Psoas muscle (tissue), 8 donors: ENCODE results near the gene TMEM37. TPM values are rescaled to one million over a fixed set of nuclear protein-coding genes. Genes with fewer than 3 reads are reported as not detected.

ENCODE experiments used
- ATAC-seq, 4 donors: fragments of 200-7000 bp; cut with Tn5 transposase; one replicate each; pipeline ENCODE4 v1.9.1; 2020; ENCODE audit warnings: moderate library complexity in 3 of 4, mild to moderate bottlenecking in 2 of 4
- DNase-seq, 2 donors: peaks; one replicate each; pipeline ENCODE4 v3.0.0-alpha.2; 2020
- H3K27ac ChIP-seq: fragments of 200-600 bp; one replicate; pipeline ENCODE4 v1.8.0; 2022
- H3K27me3 ChIP-seq, 3 donors: fragments of 200-600 bp in 1 of 3; one replicate each; pipeline versions ENCODE4 v1.6.1 to v1.8.0; 2013 to 2022; ENCODE audit warnings: low read length in 2 of 3, mild to moderate bottlenecking in 2 of 3, moderate library complexity in 1 of 3; ENCODE audit not compliant: insufficient read depth in 3 of 3
- H3K36me3 ChIP-seq, 2 donors: fragments of 200-600 bp in 1 of 2; one replicate each; pipeline versions ENCODE4 v1.6.1 to v1.8.0; 2013 to 2022; ENCODE audit warnings: low read depth in 1 of 2, mild to moderate bottlenecking in 1 of 2, moderate library complexity in 1 of 2; ENCODE audit not compliant: insufficient read depth in 1 of 2
- H3K4me1 ChIP-seq: fragments of 200-600 bp; one replicate; pipeline ENCODE4 v1.8.0; 2022
- H3K4me3 ChIP-seq: fragments of 200-600 bp; one replicate; pipeline ENCODE4 v1.8.0; 2022; ENCODE audit warnings: mild to moderate bottlenecking
- H3K9me3 ChIP-seq: fragments of 200-600 bp; one replicate; pipeline ENCODE4 v1.8.0; 2022
- WGBS, 3 donors: extraction: QIAGEN DNeasy Blood & Tissue Kit; methylation state at CpG; one replicate each; pipeline versions ENCODE4 v1.1.6 to v1.1.7; 2013; 5-methylcytosine and 5-hydroxymethylcytosine counted together
- intact Hi-C, 2 donors: fragments of 100-400 bp; cut with DNase I; formaldehyde crosslinking; loops; one replicate each; pipeline versions ENCODE4 v1.11.0 to v1.14.2; 2022
- polyA plus RNA-seq, 3 donors: library from polyadenylated mRNA; stranded (reverse); fragments of 200-250 nt; gene quantifications; one replicate each; pipeline ENCODE4 v1.2.3, GENCODE V29; 2013
- total RNA-seq, 4 donors: library from RNA; stranded (reverse); fragmentation: NEBNext Ultra II Directional in 2 of 4; extraction: Animal tissue kit (Norgen Biotek cat#: 25700) in 2 of 4; gene quantifications; one replicate each; pipeline versions ENCODE4 v1.2.1 to v1.2.4, GENCODE V29; 2021 to 2023
- TF ChIP-seq, protein P1 (sequence below): fragments of 200-600 bp; IDR thresholded peaks from one replicate; pipeline ENCODE4 v1.8.0; 2022; ENCODE audit warnings: antibody characterized with exemption
- donor health status: healthy with polysubstance abuse.
- donor health status: DM: no; HTN: no; CAD: no; lungs with moderate emphysema.
- donor health status: Bipolar disorder and iron deficiency.
- donor health status: healthy.
- donor health status: DM: yes; HTN: yes; CAD: no.
- donor health status: DM: no; HTN: no; CAD: no.
- donor health status: DM: no; HTN: no; CAD: no.
- donor health status: DM: yes; HTN: yes; CAD: no.

TMEM37 gene
- total and polyA plus RNA-seq, 7 donors: 0.60 to 3.9 (median 0.96) TPM

DNA sequence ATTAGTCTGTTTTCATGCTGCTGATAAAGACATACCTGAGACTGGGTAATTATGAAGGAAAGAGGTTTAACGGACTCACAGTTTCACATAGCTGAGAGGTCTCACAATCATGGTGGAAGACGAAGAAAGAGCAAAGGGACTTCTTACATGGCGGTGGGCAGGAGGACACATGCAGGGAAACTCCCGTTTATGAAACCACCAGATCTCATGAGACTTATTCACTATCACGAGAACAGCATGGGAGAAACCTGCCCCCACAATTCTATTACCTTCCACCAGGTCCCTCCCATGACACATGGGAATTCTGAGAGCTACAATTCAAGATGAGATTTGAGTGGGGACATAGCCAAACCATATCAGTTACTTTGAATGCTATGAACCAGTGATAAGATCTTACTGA, 48.5 kb downstream of the TMEM37 start:
- Histone ChIP-seq H3K27ac (no peak overlapping the region), H3K27me3 (no peaks in the 10 kb centered on the region), H3K9me3 (no peaks in the 10 kb centered on the region), H3K4me1 (peaks cover 37% of the 10 kb centered on the region), H3K4me3 (no peak overlapping the region), H3K36me3 (no peaks in the 10 kb centered on the region)
- no peak for ATAC-seq
- intact Hi-C loops: loop anchor here (10.0 kb wide), 2 partner anchors 175 to 255 kb away; partner anchors contain the start of gene STEAP3 (in 1 of the 2)
- no peak for DNase-seq
- TF ChIP-seq, protein P1, sequence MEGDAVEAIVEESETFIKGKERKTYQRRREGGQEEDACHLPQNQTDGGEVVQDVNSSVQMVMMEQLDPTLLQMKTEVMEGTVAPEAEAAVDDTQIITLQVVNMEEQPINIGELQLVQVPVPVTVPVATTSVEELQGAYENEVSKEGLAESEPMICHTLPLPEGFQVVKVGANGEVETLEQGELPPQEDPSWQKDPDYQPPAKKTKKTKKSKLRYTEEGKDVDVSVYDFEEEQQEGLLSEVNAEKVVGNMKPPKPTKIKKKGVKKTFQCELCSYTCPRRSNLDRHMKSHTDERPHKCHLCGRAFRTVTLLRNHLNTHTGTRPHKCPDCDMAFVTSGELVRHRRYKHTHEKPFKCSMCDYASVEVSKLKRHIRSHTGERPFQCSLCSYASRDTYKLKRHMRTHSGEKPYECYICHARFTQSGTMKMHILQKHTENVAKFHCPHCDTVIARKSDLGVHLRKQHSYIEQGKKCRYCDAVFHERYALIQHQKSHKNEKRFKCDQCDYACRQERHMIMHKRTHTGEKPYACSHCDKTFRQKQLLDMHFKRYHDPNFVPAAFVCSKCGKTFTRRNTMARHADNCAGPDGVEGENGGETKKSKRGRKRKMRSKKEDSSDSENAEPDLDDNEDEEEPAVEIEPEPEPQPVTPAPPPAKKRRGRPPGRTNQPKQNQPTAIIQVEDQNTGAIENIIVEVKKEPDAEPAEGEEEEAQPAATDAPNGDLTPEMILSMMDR: no peak
- 91 to 93% (median 91%) methylated on average over 5 of the region's 5 CpGs for WGBS, 3 donors

DNA sequence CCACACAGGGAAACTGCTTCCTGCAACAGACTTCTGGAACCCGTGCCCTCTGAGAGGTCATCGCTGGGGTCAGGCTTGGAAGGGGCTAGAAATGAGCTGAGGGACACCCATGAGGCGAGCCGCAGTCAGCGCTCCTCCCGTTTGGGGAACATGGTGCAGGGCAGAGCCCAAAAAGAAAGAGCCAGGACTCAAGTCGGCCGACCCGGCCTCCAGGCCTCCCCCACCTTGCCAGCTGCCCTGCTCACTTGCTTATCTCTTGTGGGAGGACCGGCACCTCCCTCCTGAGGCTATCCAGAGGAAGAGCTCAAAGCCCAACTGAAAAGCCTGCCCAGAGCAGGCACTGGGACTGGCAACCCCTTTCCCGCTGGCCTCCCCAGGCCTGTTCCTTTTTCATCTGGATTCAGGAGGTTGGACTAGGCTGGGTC, 49.1 kb downstream of the TMEM37 start:
- no peak overlapping the region for H3K4me3 ChIP-seq
- WGBS, 3 donors: 88 to 92% (median 91%) methylated on average over 11 of the region's 11 CpGs
- DNase-seq (no peak), ATAC-seq (no peak)
- H3K4me1 ChIP-seq: peaks cover 41% of the 10 kb centered on the region
- intact Hi-C loops: loop anchor here (10.0 kb wide), 2 partner anchors 176 to 256 kb away; partner anchors contain the start of gene STEAP3 (in 1 of the 2)
- H3K27me3 ChIP-seq: no peaks in the 10 kb centered on the region
- no peaks in the 10 kb centered on the region for H3K9me3 ChIP-seq
- no peaks in the 10 kb centered on the region for H3K36me3 ChIP-seq
- no peak overlapping the region for H3K27ac ChIP-seq
- TF ChIP-seq, protein P1: no peak

DNA sequence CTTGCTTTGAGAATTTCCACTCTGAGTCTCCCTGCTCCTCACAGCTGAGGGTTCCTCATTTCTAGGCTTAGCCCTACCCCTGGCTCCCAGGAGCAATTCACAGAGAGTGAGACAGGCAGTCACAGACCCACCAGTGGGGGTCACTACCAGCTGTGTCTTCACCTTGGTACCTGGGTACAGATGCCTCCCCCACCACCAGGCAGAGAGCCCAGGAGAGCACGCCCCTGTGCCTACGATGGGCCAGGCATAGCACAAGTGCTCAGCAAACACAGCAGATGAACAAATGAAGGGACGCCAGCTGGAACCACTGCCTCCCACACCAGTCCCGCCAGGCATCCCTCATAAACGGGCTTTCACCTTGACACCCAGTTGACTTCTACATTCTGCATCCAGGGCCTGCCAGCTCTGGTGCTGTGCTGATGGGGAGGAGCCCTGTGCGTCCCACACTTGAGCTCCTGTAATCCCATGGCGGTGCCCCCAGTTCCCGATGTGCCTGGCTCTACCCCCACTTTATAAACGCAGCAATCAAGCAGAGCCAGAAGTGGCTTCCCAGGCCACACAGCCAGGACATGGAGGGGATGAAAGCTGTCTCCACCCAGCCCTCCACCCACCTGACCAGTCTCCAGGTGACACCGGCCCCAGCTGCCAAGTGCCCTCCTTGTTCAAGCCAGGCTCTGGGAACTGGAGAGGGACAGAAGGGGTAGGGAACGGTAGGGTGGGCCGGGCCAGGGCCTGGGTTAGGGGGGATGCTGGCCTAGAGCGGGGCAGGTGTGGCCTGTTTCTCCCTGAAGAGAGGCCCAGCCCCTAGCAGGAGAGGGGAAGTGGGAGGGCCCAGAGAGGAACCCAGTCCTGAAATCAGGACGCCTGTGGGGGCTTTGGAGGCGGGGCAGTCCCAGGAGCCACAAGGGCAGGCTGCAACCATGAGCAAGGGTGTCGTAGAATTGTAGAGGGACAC, 50.1 kb downstream of the TMEM37 start:
- intact Hi-C loops: loop anchor here (10.0 kb wide), 2 partner anchors 177 to 257 kb away; partner anchors contain the start of gene STEAP3 (in 1 of the 2)
- DNase-seq (no peak), ATAC-seq (no peak)
- no peaks in the 10 kb centered on the region for H3K9me3 ChIP-seq
- 35 to 47% (median 45%) methylated on average over 16 of the region's 16 CpGs for WGBS, 3 donors
- H3K4me3 ChIP-seq: no peak overlapping the region
- no peaks in the 10 kb centered on the region for H3K27me3 ChIP-seq
- TF ChIP-seq, protein P1: no peak
- no peak overlapping the region for H3K27ac ChIP-seq
- H3K36me3 ChIP-seq: no peaks in the 10 kb centered on the region
- peaks cover 43% of the 10 kb centered on the region for H3K4me1 ChIP-seq

DNA sequence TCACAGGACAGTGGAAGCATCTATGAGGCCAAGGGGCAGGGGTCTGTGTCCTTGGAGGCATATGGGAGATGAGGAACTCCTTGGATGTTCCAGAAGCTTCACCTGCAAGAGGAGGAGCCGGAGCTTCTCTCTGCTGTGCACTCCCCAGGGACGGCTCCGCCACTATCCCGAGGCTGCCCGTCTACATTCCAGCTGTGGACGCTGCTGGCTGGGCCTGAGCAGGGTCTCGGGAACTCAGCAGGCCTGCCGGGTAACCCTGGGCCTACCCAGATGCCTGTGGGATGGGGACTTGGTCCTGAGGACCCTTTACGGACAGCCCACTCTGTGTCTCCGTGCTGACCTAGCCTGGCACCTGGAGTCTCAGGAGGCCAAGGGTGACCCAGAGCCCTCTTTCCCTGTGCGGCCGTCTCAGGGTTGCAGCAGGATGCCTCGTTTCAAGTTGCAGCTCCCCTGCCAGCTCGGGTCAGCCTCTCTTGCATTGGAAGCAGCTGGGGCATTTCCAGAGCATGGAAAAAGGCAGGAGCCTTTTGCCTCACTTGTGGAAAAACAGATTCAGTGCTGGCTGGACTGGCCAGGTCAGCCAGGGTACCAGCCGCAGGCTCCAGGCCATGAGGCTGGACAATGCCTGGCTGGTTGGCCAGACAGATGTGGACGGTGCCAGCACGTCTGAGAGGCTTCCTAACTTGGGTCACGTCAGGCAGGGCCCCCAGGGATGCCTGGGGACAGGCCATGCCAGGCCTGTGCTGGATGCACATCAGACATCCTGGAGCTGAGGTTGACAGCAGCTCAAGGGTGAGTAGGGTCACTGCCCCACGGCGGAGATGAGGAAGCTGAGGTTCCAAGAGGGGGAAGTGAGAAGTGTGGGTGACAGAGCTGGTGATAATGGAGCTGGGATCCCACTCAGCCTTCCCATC, 51.1 kb downstream of the TMEM37 start:
- intact Hi-C loops: loop anchor here (10.0 kb wide), 2 partner anchors 178 to 258 kb away; partner anchors contain the start of gene STEAP3 (in 1 of the 2)
- no peaks in the 10 kb centered on the region for H3K27me3 ChIP-seq
- peak overlapping the region; percentile 71 for H3K27ac ChIP-seq
- no peaks in the 10 kb centered on the region for H3K36me3 ChIP-seq
- peaks cover 53% of the 10 kb centered on the region for H3K4me1 ChIP-seq
- 15 to 27% (median 23%) methylated on average over 20 of the region's 20 CpGs for WGBS, 3 donors
- DNase-seq (peak; percentile 45 to 75), ATAC-seq (peak; percentile 18 to 50 (median 40))
- H3K9me3 ChIP-seq: no peaks in the 10 kb centered on the region
- no peak overlapping the region for H3K4me3 ChIP-seq
- TF ChIP-seq, protein P1: no peak
